Measurements from ENCODE around the gene RBM4.

RBM4 gene

GRCh38 chr11:66691311-66691980 is 52.9 kb downstream of the RBM4 start:
- no peak for DNase-seq

GRCh38 chr11:66692446-66692845 is 53.9 kb downstream of the RBM4 start:
- no peak for DNase-seq

GRCh38 chr11:66692871-66693331 is 54.4 kb downstream of the RBM4 start:
- no peak for DNase-seq

- no peak for DNase-seq
Observed at GRCh38 chr11:66693356-66694055, 55.0 kb downstream of the RBM4 start.

GRCh38 chr11:66694056-66694410 is 55.5 kb downstream of the RBM4 start:
- no peak for DNase-seq

- peak; percentile 88 to 90 for DNase-seq
Observed at GRCh38 chr11:66694732-66695207, 56.3 kb downstream of the RBM4 start.
